ENCODE data around the gene ALK.

The ALK gene

GRCh38 chr2:29497375-29497774 is 424.0 kb downstream of the ALK start:
- Histone ChIP-seq H3K9me3 (ENCODE audit: control insufficient read depth, insufficient read depth, low read depth, low read length) (no peaks in the 10 kb centered on the region), H3K9ac (ENCODE audit: low read length) (no peak overlapping the region), H3K27me3 (ENCODE audit: control insufficient read depth, insufficient read depth, low read length) (no peaks in the 10 kb centered on the region), H3K4me1 (ENCODE audit: control insufficient read depth, insufficient read depth, low read length) (no peaks in the 10 kb centered on the region), H3K27ac (ENCODE audit: low read depth, low read length) (no peak overlapping the region), H3K4me3 (ENCODE audit: low read depth, low read length) (no peak overlapping the region), H3K36me3 (ENCODE audit: control insufficient read depth, insufficient read depth, low read length) (no peaks in the 10 kb centered on the region)

GRCh38 chr2:29496198-29496597 is 425.2 kb downstream of the ALK start:
- H3K9ac ChIP-seq (ENCODE audit: low read length): no peak overlapping the region
- no peaks in the 10 kb centered on the region for H3K36me3 ChIP-seq (ENCODE audit: control insufficient read depth, insufficient read depth, low read length)
- no peak overlapping the region for H3K27ac ChIP-seq (ENCODE audit: low read depth, low read length)
- no peaks in the 10 kb centered on the region for H3K27me3 ChIP-seq (ENCODE audit: control insufficient read depth, insufficient read depth, low read length)
- no peaks in the 10 kb centered on the region for H3K4me1 ChIP-seq (ENCODE audit: control insufficient read depth, insufficient read depth, low read length)
- H3K4me3 ChIP-seq (ENCODE audit: low read depth, low read length): no peak overlapping the region
- H3K9me3 ChIP-seq (ENCODE audit: control insufficient read depth, insufficient read depth, low read depth, low read length): no peaks in the 10 kb centered on the region

- Histone ChIP-seq H3K36me3 (ENCODE audit: control insufficient read depth, insufficient read depth, low read length) (no peaks in the 10 kb centered on the region), H3K4me1 (ENCODE audit: control insufficient read depth, insufficient read depth, low read length) (no peaks in the 10 kb centered on the region), H3K4me3 (ENCODE audit: low read depth, low read length) (no peak overlapping the region), H3K9ac (ENCODE audit: low read length) (no peak overlapping the region), H3K27me3 (ENCODE audit: control insufficient read depth, insufficient read depth, low read length) (no peaks in the 10 kb centered on the region), H3K27ac (ENCODE audit: low read depth, low read length) (no peak overlapping the region), H3K9me3 (ENCODE audit: control insufficient read depth, insufficient read depth, low read depth, low read length) (no peaks in the 10 kb centered on the region)
These were observed 425.8 kb downstream of the ALK start for GRCh38 chr2:29495536-29496060.

GRCh38 chr2:29495068-29495467 is 426.3 kb downstream of the ALK start:
- no peak overlapping the region for H3K4me3 ChIP-seq (ENCODE audit: low read depth, low read length)
- H3K27me3 ChIP-seq (ENCODE audit: control insufficient read depth, insufficient read depth, low read length): no peaks in the 10 kb centered on the region
- H3K9ac ChIP-seq (ENCODE audit: low read length): no peak overlapping the region
- no peaks in the 10 kb centered on the region for H3K4me1 ChIP-seq (ENCODE audit: control insufficient read depth, insufficient read depth, low read length)
- H3K36me3 ChIP-seq (ENCODE audit: control insufficient read depth, insufficient read depth, low read length): no peaks in the 10 kb centered on the region
- H3K27ac ChIP-seq (ENCODE audit: low read depth, low read length): no peak overlapping the region
- H3K9me3 ChIP-seq (ENCODE audit: control insufficient read depth, insufficient read depth, low read depth, low read length): no peaks in the 10 kb centered on the region

- no peak overlapping the region for H3K4me3 ChIP-seq (ENCODE audit: low read depth, low read length)
- H3K9ac ChIP-seq (ENCODE audit: low read length): no peak overlapping the region
- no peaks in the 10 kb centered on the region for H3K27me3 ChIP-seq (ENCODE audit: control insufficient read depth, insufficient read depth, low read length)
- no peaks in the 10 kb centered on the region for H3K4me1 ChIP-seq (ENCODE audit: control insufficient read depth, insufficient read depth, low read length)
- no peak overlapping the region for H3K27ac ChIP-seq (ENCODE audit: low read depth, low read length)
- H3K36me3 ChIP-seq (ENCODE audit: control insufficient read depth, insufficient read depth, low read length): no peaks in the 10 kb centered on the region
- H3K9me3 ChIP-seq (ENCODE audit: control insufficient read depth, insufficient read depth, low read depth, low read length): no peaks in the 10 kb centered on the region
These were observed 428.7 kb downstream of the ALK start for GRCh38 chr2:29492701-29493100.

GRCh38 chr2:29490045-29490444 is 431.3 kb downstream of the ALK start:
- H3K27me3 ChIP-seq (ENCODE audit: control insufficient read depth, insufficient read depth, low read length): no peaks in the 10 kb centered on the region
- no peaks in the 10 kb centered on the region for H3K36me3 ChIP-seq (ENCODE audit: control insufficient read depth, insufficient read depth, low read length)
- H3K4me1 ChIP-seq (ENCODE audit: control insufficient read depth, insufficient read depth, low read length): peaks cover 3% of the 10 kb centered on the region; the same call in 1 of the 2 replicates
- no peak overlapping the region for H3K27ac ChIP-seq (ENCODE audit: low read depth, low read length)
- no peak overlapping the region for H3K9ac ChIP-seq (ENCODE audit: low read length)
- no peak overlapping the region for H3K4me3 ChIP-seq (ENCODE audit: low read depth, low read length)
- H3K9me3 ChIP-seq (ENCODE audit: control insufficient read depth, insufficient read depth, low read depth, low read length): no peaks in the 10 kb centered on the region

GRCh38 chr2:29489568-29489967 is 431.8 kb downstream of the ALK start:
- Histone ChIP-seq H3K9ac (ENCODE audit: low read length) (no peak overlapping the region), H3K4me1 (ENCODE audit: control insufficient read depth, insufficient read depth, low read length) (peaks cover 3% of the 10 kb centered on the region; the same call in 1 of the 2 replicates), H3K27ac (ENCODE audit: low read depth, low read length) (no peak overlapping the region), H3K36me3 (ENCODE audit: control insufficient read depth, insufficient read depth, low read length) (no peaks in the 10 kb centered on the region), H3K4me3 (ENCODE audit: low read depth, low read length) (no peak overlapping the region), H3K27me3 (ENCODE audit: control insufficient read depth, insufficient read depth, low read length) (no peaks in the 10 kb centered on the region), H3K9me3 (ENCODE audit: control insufficient read depth, insufficient read depth, low read depth, low read length) (no peaks in the 10 kb centered on the region)

GRCh38 chr2:29487967-29488555 is 433.3 kb downstream of the ALK start:
- Histone ChIP-seq H3K4me1 (ENCODE audit: control insufficient read depth, insufficient read depth, low read length) (peaks cover 3% of the 10 kb centered on the region; the same call in 1 of the 2 replicates), H3K36me3 (ENCODE audit: control insufficient read depth, insufficient read depth, low read length) (no peaks in the 10 kb centered on the region), H3K4me3 (ENCODE audit: low read depth, low read length) (no peak overlapping the region), H3K27me3 (ENCODE audit: control insufficient read depth, insufficient read depth, low read length) (no peaks in the 10 kb centered on the region), H3K9me3 (ENCODE audit: control insufficient read depth, insufficient read depth, low read depth, low read length) (no peaks in the 10 kb centered on the region), H3K9ac (ENCODE audit: low read length) (no peak overlapping the region), H3K27ac (ENCODE audit: low read depth, low read length) (no peak overlapping the region)

GRCh38 chr2:29485631-29486030 is 435.8 kb downstream of the ALK start:
- no peak overlapping the region for H3K4me3 ChIP-seq (ENCODE audit: low read depth, low read length)
- no peak overlapping the region for H3K9ac ChIP-seq (ENCODE audit: low read length)
- no peak overlapping the region for H3K27ac ChIP-seq (ENCODE audit: low read depth, low read length)
- no peaks in the 10 kb centered on the region for H3K9me3 ChIP-seq (ENCODE audit: control insufficient read depth, insufficient read depth, low read depth, low read length)
- H3K4me1 ChIP-seq (ENCODE audit: control insufficient read depth, insufficient read depth, low read length): peaks cover 3% of the 10 kb centered on the region; the same call in 1 of the 2 replicates
- H3K27me3 ChIP-seq (ENCODE audit: control insufficient read depth, insufficient read depth, low read length): no peaks in the 10 kb centered on the region
- no peaks in the 10 kb centered on the region for H3K36me3 ChIP-seq (ENCODE audit: control insufficient read depth, insufficient read depth, low read length)

- H3K36me3 ChIP-seq (ENCODE audit: control insufficient read depth, insufficient read depth, low read length): no peaks in the 10 kb centered on the region
- H3K9me3 ChIP-seq (ENCODE audit: control insufficient read depth, insufficient read depth, low read depth, low read length): no peaks in the 10 kb centered on the region
- no peak overlapping the region for H3K4me3 ChIP-seq (ENCODE audit: low read depth, low read length)
- H3K9ac ChIP-seq (ENCODE audit: low read length): no peak overlapping the region
- H3K4me1 ChIP-seq (ENCODE audit: control insufficient read depth, insufficient read depth, low read length): peaks cover 3% of the 10 kb centered on the region; the same call in 1 of the 2 replicates
- no peak overlapping the region for H3K27ac ChIP-seq (ENCODE audit: low read depth, low read length)
- no peaks in the 10 kb centered on the region for H3K27me3 ChIP-seq (ENCODE audit: control insufficient read depth, insufficient read depth, low read length)
These were observed 436.3 kb downstream of the ALK start for GRCh38 chr2:29485117-29485516.

- H3K27ac ChIP-seq (ENCODE audit: low read depth, low read length): no peak overlapping the region
- H3K4me1 ChIP-seq (ENCODE audit: control insufficient read depth, insufficient read depth, low read length): peaks cover 3% of the 10 kb centered on the region; the same call in 1 of the 2 replicates
- no peaks in the 10 kb centered on the region for H3K9me3 ChIP-seq (ENCODE audit: control insufficient read depth, insufficient read depth, low read depth, low read length)
- no peak overlapping the region for H3K9ac ChIP-seq (ENCODE audit: low read length)
- no peaks in the 10 kb centered on the region for H3K27me3 ChIP-seq (ENCODE audit: control insufficient read depth, insufficient read depth, low read length)
- H3K4me3 ChIP-seq (ENCODE audit: low read depth, low read length): no peak overlapping the region
- no peaks in the 10 kb centered on the region for H3K36me3 ChIP-seq (ENCODE audit: control insufficient read depth, insufficient read depth, low read length)
These were observed 438.5 kb downstream of the ALK start for GRCh38 chr2:29482867-29483266.

All from HUES6 (cell line).